C4-2B (cell line): Measurements from ENCODE around the gene DIPK1C.

ENCODE experiments used
- ZFX ChIP-seq: fragments of 450-650 bp; IDR thresholded peaks from 2 replicates; pipeline ENCODE4 v1.6.1; 2017
- TF ChIP-seq, protein P1 (sequence below): fragments of 450-650 bp; conservative IDR thresholded peaks from 2 replicates; pipeline ENCODE4 v1.5.1; 2017; ENCODE audit warnings: mild to moderate bottlenecking

DNA sequence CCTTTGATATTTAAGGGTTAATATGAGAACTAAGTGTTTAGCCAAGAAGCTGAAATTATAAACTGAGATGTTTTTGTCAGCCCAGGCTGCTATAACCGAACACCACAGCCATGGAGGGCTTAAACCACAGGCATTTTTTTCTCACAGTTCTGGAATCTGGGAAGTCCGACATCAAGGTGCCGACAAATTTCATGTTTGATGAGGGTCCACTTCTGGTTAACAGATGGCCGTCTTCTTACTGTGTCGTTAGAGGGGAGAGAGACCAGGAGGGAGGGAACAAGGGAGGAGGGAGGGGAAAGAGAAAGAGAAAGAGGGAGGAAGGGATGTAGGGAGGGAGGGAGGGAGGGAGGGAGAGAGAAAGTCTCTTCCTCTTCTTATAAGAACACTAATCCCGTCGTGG, 32.6 kb upstream of the DIPK1C start:
- TF ChIP-seq, protein P1, sequence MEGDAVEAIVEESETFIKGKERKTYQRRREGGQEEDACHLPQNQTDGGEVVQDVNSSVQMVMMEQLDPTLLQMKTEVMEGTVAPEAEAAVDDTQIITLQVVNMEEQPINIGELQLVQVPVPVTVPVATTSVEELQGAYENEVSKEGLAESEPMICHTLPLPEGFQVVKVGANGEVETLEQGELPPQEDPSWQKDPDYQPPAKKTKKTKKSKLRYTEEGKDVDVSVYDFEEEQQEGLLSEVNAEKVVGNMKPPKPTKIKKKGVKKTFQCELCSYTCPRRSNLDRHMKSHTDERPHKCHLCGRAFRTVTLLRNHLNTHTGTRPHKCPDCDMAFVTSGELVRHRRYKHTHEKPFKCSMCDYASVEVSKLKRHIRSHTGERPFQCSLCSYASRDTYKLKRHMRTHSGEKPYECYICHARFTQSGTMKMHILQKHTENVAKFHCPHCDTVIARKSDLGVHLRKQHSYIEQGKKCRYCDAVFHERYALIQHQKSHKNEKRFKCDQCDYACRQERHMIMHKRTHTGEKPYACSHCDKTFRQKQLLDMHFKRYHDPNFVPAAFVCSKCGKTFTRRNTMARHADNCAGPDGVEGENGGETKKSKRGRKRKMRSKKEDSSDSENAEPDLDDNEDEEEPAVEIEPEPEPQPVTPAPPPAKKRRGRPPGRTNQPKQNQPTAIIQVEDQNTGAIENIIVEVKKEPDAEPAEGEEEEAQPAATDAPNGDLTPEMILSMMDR = no peak
- no peak for TF ChIP-seq ZFX
